ENCODE measurements around the gene MARK4.

Gene MARK4

DNA sequence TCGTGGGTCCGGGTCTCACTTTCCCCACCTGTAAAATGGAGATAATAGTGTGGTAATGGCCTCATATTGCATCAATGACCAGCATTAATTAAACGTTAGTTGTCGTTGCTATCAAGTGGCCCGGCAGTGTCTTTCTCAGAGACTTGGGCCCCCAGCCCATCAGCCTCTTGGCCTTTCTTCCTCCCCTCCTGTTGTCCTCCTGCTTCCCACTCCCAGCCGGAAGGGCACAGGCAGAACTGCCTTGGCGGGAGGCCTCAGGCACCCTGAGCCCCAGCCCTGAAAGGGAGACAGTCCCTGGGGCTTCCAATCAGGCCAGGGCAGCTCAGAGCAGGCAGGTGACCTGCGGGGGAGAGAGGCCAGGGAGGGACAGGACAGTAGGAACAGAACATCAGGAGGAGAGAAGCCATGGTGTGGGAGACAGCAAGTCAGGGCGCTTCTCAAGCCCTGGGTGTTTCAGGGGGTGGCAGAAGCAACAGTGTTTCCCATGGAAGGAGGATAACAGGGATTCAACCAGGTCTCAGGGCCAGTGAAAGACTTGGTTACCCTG is 4.6 kb downstream of the MARK4 start:
- TF ChIP-seq, protein P1, sequence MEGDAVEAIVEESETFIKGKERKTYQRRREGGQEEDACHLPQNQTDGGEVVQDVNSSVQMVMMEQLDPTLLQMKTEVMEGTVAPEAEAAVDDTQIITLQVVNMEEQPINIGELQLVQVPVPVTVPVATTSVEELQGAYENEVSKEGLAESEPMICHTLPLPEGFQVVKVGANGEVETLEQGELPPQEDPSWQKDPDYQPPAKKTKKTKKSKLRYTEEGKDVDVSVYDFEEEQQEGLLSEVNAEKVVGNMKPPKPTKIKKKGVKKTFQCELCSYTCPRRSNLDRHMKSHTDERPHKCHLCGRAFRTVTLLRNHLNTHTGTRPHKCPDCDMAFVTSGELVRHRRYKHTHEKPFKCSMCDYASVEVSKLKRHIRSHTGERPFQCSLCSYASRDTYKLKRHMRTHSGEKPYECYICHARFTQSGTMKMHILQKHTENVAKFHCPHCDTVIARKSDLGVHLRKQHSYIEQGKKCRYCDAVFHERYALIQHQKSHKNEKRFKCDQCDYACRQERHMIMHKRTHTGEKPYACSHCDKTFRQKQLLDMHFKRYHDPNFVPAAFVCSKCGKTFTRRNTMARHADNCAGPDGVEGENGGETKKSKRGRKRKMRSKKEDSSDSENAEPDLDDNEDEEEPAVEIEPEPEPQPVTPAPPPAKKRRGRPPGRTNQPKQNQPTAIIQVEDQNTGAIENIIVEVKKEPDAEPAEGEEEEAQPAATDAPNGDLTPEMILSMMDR (IDR thresholded peaks at IDR 0.05; ENCODE audit: control extremely low read depth, extremely low read depth, low read depth, missing control alignments), result no peak

DNA sequence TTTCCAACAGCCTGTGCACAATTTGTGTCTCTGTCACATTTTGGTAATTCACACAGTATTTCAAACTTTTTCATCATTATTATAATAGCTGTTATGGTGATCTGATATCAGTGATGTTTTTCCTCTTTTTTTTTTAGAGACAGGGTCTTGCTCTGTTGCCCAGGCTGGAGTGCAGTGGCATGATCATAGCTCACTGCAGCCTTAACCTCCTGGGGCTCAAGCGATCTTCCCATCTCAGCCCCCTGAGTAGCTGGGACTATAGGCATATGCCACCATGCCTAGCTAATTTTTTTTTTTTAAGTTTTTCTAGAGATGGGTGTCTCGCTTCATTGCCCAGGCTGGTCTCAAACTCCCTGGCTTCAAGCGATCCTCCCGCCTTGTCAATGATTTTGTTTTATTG is 5.8 kb downstream of the MARK4 start:
- DNase-seq (ENCODE audit: extremely low spot score), result no peak
- POLR2A ChIA-PET, result no interaction called here
- CTCF ChIA-PET, result interaction anchor here (0.9 kb wide), 1 partner anchor 70 kb away, joined by 3 read pairs; no protein-coding TSS in a partner anchor
- TF ChIP-seq, protein P1 (IDR thresholded peaks at IDR 0.05; ENCODE audit: control extremely low read depth, extremely low read depth, low read depth, missing control alignments), result no peak

More for the DNA sequence above, 4.6 kb downstream of the MARK4 start:
- CTCF ChIA-PET, result no interaction called here
- POLR2A ChIA-PET, result no interaction called here
- no peak for DNase-seq (ENCODE audit: extremely low spot score)

DNA sequence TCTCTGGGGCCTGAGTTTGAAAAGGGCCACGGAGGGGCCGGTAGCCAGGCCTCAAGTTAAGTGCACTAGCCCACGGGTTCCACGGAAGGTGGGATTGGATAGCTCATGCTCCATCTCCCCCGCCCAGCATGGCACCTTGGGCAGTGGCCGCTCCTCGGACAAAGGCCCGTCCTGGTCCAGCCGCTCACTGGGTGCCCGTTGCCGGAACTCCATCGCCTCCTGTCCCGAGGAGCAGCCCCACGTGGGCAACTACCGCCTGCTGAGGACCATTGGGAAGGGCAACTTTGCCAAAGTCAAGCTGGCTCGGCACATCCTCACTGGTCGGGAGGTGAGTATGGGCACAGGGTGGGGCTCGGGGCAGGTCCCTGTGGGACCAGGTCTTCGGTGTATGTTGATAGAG is 7.8 kb downstream of the MARK4 start:
- DNase-seq (ENCODE audit: extremely low spot score), result no peak
- POLR2A ChIA-PET, result no interaction called here
- CTCF ChIA-PET, result interaction anchor here (1.2 to 2.2 kb wide), 2 partner anchors 10 to 81 kb away, joined by 3 to 8 read pairs; partner anchors contain the start of genes BLOC1S3 and TRAPPC6A
- TF ChIP-seq, protein P1 (IDR thresholded peaks at IDR 0.05; ENCODE audit: control extremely low read depth, extremely low read depth, low read depth, missing control alignments), result no peak

DNA sequence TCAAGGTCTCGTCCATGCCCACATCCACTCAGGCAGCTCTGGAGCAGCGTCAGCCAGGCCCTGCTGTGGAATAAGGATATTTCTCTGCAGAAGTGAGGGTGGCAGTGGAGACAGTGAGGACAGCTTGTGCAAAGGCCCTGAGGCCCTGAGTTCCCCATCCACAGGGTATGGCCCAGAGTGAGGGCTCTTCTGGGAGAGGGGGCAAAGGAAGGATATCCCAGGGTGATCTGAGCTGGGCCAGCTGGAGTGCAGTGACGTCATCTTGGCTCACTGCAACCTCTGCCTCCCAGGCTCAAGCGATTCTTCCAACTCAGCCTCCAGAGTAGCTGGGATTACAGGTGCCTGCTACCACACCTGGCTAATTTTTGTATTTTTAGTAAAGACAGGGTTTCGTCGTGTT is 11.5 kb downstream of the MARK4 start:
- ChIA-PET CTCF (no interaction called here), POLR2A (no interaction called here)
- no peak for DNase-seq (ENCODE audit: extremely low spot score)
- TF ChIP-seq, protein P1 (IDR thresholded peaks at IDR 0.05; ENCODE audit: control extremely low read depth, extremely low read depth, low read depth, missing control alignments), result no peak

DNA sequence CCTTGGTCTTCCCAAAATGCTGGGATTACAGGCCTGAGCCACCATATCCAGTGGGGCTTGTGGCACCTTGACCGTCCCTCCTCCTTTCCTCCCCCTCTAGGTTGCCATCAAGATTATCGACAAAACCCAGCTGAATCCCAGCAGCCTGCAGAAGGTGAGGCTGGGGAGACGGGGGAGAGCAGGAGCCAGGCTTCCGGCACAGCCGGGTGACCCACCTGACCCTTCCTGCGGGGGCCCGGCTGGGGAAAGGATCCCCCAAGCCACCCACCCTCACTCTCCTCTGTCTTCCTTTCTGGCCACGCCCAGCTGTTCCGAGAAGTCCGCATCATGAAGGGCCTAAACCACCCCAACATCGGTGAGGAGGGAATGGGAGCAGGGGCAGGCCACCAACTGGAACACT is 11.9 kb downstream of the MARK4 start:
- TF ChIP-seq, protein P1 (IDR thresholded peaks at IDR 0.05; ENCODE audit: control extremely low read depth, extremely low read depth, low read depth, missing control alignments), result no peak
- ChIA-PET CTCF (interaction anchor here (1.2 kb wide), 1 partner anchor 43 kb away, joined by 3 read pairs; no protein-coding TSS in a partner anchor), POLR2A (no interaction called here)
- DNase-seq (ENCODE audit: extremely low spot score), result no peak

DNA sequence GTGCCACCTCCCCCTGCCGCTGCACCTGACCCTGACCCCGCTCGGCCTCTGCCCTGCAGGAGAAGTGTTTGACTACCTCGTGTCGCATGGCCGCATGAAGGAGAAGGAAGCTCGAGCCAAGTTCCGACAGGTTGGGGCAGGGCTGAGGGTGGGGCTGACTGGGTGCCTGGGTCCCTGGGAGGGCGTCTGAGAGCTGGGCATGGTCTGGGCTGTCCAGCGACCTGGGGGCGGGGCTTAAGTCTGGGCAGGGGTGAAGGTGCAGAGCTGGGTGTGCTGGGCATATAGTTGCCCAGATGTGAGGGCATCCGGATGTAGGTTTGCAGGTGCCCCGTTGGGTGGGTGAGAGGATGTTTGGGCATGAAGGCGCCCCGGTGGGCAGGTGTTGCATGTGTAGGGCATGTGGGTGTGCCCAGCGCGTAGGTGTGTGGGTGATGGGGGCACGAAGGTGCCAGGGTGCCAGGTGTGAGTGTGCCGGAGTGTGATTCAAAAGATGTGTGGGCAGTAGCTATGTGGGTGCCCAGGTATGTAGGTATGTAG is 13.8 kb downstream of the MARK4 start:
- ChIA-PET POLR2A (no interaction called here), CTCF (interaction anchor here (1.4 kb wide), 1 partner anchor 10 kb away, joined by 4 read pairs; no protein-coding TSS in a partner anchor)
- TF ChIP-seq, protein P1 (IDR thresholded peaks at IDR 0.05; ENCODE audit: control extremely low read depth, extremely low read depth, low read depth, missing control alignments), result no peak
- no peak for DNase-seq (ENCODE audit: extremely low spot score)

All from GM10248 (cell line).